ENCODE results near the gene ENDOU. TPM values are rescaled to one million over a fixed set of nuclear protein-coding genes. Genes with fewer than 3 reads are reported as not detected.

The ENDOU gene
- total and polyA plus RNA-seq, 2 donors: 1.4 TPM; not detected in 1

DNA sequence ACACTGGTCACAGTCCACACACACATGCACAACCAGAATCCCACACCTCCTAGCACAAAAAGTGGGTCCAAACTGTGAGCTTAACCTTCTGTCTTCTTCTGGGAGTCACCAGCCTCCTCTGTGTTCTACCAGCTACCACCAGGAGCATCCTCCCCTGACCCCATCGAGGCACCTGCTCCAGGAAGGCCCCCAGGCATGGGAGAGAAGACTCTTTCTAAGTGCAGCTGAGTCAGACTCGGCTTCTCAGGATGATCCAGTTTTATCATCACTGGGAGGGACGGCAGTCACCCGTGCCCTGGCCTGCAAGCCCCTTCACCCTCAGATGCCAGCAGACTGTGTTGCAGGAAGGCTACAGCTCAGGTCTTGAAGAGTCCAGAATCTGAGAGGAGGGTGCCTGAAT lies 7.9 kb upstream of the ENDOU start:
- H3K4me1 ChIP-seq (ENCODE audit: insufficient read depth): no peaks in the 10 kb centered on the region
- 87% methylated on average over 4 of the region's 4 CpGs for WGBS
- no peak overlapping the region for H3K27ac ChIP-seq (ENCODE audit: low read depth)
- no peaks in the 10 kb centered on the region for H3K36me3 ChIP-seq (ENCODE audit: insufficient read depth)
- DNase-seq (ENCODE audit: extremely low spot score): no peak
- no peak overlapping the region for H3K4me3 ChIP-seq (ENCODE audit: low read depth, low read length)

GRCh38 chr12:47732504-47732903 lies 7.2 kb upstream of the ENDOU start:
- H3K4me3 ChIP-seq (ENCODE audit: low read depth, low read length): no peak overlapping the region
- H3K27ac ChIP-seq (ENCODE audit: low read depth): no peak overlapping the region
- no peaks in the 10 kb centered on the region for H3K36me3 ChIP-seq (ENCODE audit: insufficient read depth)
- WGBS: 86% methylated on average over 2 of the region's 2 CpGs
- H3K4me1 ChIP-seq (ENCODE audit: insufficient read depth): no peaks in the 10 kb centered on the region
- DNase-seq (ENCODE audit: extremely low spot score): no peak

DNA sequence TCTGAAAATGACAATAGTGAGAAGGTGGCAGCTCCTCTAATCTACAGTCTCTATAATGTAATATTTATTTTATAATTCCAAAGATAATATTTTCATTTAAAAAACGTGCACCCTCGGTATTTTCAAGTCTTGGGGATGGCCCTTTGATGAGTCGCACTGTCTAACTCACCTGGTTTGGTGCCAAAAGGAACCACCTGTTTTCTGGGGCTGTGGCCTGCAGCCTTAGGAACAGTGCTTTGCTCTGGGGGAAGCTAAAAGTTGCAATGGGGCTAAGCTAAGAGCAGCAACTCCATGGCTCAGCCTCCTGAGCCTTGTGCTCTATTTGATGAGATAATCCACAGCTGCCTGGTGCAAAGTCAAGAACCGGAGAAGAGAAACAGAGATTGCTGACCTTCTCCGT lies 6.4 kb upstream of the ENDOU start:
- H3K4me1 ChIP-seq (ENCODE audit: insufficient read depth): no peaks in the 10 kb centered on the region
- WGBS: 71% methylated on average over 5 of the region's 5 CpGs
- no peak overlapping the region for H3K4me3 ChIP-seq (ENCODE audit: low read depth, low read length)
- no peak overlapping the region for H3K27ac ChIP-seq (ENCODE audit: low read depth)
- H3K36me3 ChIP-seq (ENCODE audit: insufficient read depth): no peaks in the 10 kb centered on the region
- DNase-seq (ENCODE audit: extremely low spot score): no peak

DNA sequence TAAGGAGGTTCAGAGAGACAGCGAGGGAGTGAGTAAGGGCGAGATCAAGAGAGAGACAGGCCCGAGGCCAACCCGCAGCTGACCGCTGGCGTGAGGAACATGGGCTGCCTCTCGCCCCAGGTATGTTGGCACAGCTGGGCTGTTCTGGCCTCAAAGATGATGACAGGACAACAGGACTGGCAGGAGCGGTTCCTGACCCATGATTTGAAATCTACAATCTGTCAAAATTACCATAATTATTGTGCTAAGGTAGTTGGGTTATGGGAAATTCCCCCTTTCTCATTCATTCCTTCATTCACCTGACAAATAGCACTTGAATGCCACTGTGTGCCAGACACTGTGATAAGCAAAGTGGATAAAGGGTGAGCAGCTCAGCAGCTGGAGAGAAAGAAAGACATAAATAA lies 5.1 kb upstream of the ENDOU start:
- Histone ChIP-seq H3K36me3 (ENCODE audit: insufficient read depth) (no peaks in the 10 kb centered on the region), H3K4me1 (ENCODE audit: insufficient read depth) (no peaks in the 10 kb centered on the region), H3K4me3 (ENCODE audit: low read depth, low read length) (no peak overlapping the region), H3K27ac (ENCODE audit: low read depth) (no peak overlapping the region)
- no peak for DNase-seq (ENCODE audit: extremely low spot score)
- 68% methylated on average over 8 of the region's 8 CpGs for WGBS

DNA sequence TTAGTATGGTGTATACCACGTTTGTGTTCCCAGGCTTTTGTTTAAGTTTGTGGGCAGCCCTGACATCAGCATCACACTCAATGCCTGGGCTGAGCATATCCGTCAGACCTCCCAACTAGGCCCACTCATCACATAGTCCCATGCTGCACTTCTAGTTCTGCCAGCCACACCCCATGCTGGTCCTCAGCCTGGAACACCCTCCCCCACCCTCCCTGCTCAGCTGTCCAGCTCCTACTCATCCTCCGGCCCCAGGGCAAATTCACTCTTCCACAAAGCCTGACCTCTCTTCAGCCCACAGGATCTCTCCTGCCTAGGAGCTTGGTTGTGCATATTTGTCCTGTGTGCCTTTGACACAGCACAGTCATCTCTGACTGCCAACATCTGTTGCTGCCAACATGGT lies 3.9 kb upstream of the ENDOU start:
- whole genome bisulfite sequencing: 67% methylated on average over 3 of the region's 3 CpGs
- no peak overlapping the region for H3K4me3 ChIP-seq (ENCODE audit: low read depth, low read length)
- DNase-seq (ENCODE audit: extremely low spot score): no peak

GRCh38 chr12:47725893-47726292 lies 603 bp upstream of the ENDOU start:
- Histone ChIP-seq H3K36me3 (ENCODE audit: insufficient read depth) (no peaks in the 10 kb centered on the region), H3K27ac (ENCODE audit: low read depth) (no peak overlapping the region), H3K4me1 (ENCODE audit: insufficient read depth) (no peaks in the 10 kb centered on the region), H3K4me3 (ENCODE audit: low read depth, low read length) (no peak overlapping the region)
- WGBS: 55% methylated on average over 5 of the region's 5 CpGs
- DNase-seq (ENCODE audit: extremely low spot score): no peak

More for the DNA sequence above, 3.9 kb upstream of the ENDOU start:
- Histone ChIP-seq H3K36me3 (ENCODE audit: insufficient read depth) (no peaks in the 10 kb centered on the region), H3K4me1 (ENCODE audit: insufficient read depth) (no peaks in the 10 kb centered on the region), H3K27ac (ENCODE audit: low read depth) (no peak overlapping the region)

DNA sequence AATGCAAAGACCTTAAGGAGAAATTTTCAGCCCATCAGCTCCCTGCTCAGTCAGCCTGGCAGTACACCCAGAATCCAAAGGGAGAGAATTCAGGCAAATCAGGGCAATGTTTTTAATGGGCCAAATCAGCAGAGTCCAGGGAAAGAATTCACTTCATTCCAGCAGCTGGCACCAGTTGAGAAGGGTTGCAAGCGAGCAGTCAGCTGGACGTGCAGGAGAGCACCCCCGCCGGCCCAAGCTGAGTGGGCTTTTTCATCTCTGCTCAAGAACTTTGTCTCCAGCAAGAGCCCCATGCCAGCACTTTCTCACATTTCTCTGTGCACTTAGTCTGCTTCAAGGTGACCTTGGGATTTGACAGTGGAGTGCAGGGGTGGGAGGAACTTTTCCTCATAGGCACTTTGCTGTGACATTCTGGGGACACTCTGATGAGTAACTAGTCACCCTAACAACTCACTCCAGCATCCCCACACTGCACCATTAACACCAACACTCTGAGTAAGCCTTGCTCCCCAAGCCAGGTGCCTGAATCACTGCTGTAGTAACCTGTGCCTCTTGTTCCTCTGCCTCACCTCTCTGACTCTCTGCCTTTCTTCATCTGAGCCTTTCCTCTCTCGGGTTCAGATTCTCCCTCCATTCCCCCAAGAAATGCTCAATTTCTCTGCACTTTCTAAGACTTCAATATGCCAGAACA lies 2.2 kb downstream of the ENDOU start:
- Histone ChIP-seq H3K27ac (ENCODE audit: low read depth) (no peak overlapping the region), H3K36me3 (ENCODE audit: insufficient read depth) (no peaks in the 10 kb centered on the region), H3K4me3 (ENCODE audit: low read depth, low read length) (no peak overlapping the region), H3K4me1 (ENCODE audit: insufficient read depth) (no peaks in the 10 kb centered on the region)
- DNase-seq (ENCODE audit: extremely low spot score): no peak
- 90% methylated on average over 5 of the region's 5 CpGs for WGBS

GRCh38 chr12:47722136-47722834 lies 3.0 kb downstream of the ENDOU start:
- DNase-seq (ENCODE audit: extremely low spot score): no peak
- H3K36me3 ChIP-seq (ENCODE audit: insufficient read depth): no peaks in the 10 kb centered on the region
- H3K4me3 ChIP-seq (ENCODE audit: low read depth, low read length): no peak overlapping the region
- no peaks in the 10 kb centered on the region for H3K4me1 ChIP-seq (ENCODE audit: insufficient read depth)
- WGBS: 85% methylated on average over 7 of the region's 7 CpGs
- no peak overlapping the region for H3K27ac ChIP-seq (ENCODE audit: low read depth)

- Histone ChIP-seq H3K36me3 (ENCODE audit: insufficient read depth) (no peaks in the 10 kb centered on the region), H3K27ac (ENCODE audit: low read depth) (no peak overlapping the region)
Measured at GRCh38 chr12:47721431-47721973, 3.8 kb downstream of the ENDOU start.

DNA sequence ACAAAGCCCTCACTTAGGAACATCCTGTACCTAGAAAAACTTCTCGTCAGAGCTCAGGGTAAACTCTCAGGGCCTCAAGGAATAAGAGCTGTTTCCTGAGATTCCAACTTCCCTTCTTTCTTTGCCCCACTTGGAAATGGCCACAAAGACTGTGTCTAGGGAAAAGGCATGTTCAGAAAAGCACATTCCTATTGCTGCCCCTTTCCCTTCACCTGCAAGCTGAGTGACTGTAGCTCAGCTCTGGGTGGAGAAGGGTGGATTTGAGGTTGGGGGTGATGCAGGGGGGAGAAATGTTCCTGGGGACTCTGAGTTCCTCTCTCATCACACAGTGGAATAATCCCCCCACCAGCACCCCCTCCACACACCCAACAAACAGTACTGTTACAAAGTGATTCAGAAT lies 6.8 kb downstream of the ENDOU start:
- no peak for DNase-seq (ENCODE audit: extremely low spot score)
- no peaks in the 10 kb centered on the region for H3K4me1 ChIP-seq (ENCODE audit: insufficient read depth)
- H3K36me3 ChIP-seq (ENCODE audit: insufficient read depth): no peaks in the 10 kb centered on the region
- 71% methylated on average over 1 of the region's 1 CpG for WGBS
- no peak overlapping the region for H3K4me3 ChIP-seq (ENCODE audit: low read depth, low read length)
- peak overlapping the region; percentile 46 for H3K27ac ChIP-seq (ENCODE audit: low read depth)

More at GRCh38 chr12:47721431-47721973, 3.8 kb downstream of the ENDOU start:
- WGBS: 89% methylated on average over 9 of the region's 9 CpGs
- DNase-seq (ENCODE audit: extremely low spot score): no peak
- Histone ChIP-seq H3K4me1 (ENCODE audit: insufficient read depth) (no peaks in the 10 kb centered on the region), H3K4me3 (ENCODE audit: low read depth, low read length) (no peak overlapping the region)

DNA sequence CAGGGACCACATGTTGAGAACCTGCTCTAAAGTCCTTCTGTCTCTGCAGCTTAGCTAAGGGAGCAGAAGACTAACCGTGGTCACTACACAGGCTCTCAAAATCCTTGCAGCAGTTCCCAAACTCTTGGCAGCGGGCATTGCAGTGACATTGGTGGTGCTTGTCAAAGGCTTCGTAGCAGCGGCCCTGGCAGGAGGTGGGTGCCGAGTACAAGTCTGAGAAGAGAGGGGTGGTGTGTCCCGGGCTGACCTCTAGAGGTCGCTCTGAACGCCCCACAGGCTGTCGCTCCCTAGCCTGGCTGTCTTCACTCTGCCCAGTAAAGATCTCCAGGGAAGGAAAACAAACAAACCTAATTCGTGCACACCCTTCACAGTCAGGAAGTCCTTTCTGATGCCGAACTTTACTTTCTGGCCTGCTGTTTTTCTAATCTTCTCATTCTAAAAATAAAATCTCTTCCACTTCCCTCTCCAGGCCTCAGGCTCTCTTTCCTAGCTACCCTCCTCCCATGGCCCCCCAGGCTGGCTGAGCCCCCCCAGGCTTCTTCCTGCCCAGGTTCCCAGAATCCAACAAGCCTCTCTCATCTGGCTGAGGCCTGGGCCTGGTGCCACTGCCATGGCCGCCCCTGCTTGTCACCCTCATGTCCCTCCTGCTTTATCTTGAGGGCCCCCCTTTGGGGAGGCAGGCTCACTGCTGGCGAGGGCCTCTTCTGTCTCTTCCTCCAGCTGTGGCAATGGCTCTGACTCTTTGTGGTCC lies 7.7 kb downstream of the ENDOU start:
- whole genome bisulfite sequencing: 7% methylated on average over 13 of the region's 13 CpGs
- no peaks in the 10 kb centered on the region for H3K36me3 ChIP-seq (ENCODE audit: insufficient read depth)
- peak; percentile 74 for DNase-seq (ENCODE audit: extremely low spot score)
- H3K27ac ChIP-seq (ENCODE audit: low read depth): peak overlapping the region; percentile 94
- no peaks in the 10 kb centered on the region for H3K4me1 ChIP-seq (ENCODE audit: insufficient read depth)
- H3K4me3 ChIP-seq (ENCODE audit: low read depth, low read length): no peak overlapping the region

DNA sequence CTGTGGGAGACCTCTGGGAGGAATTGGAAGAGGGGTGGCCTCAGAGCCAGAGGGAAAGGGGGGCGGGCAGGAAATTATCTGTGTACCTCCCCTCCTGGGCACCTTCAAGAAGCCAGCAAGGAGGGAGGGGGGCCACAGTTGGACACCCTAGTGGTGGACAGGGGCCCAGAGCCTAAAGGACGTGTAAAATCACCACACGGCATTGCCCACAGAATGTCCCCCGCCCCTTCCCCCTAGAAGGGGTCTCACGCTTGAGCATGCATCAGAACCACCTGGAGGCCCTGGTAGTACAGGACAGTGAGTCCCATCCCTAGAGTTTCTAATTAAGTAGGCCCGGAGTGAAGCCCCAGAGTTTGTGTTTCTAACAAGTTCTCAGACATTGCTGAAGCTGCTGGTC lies 8.2 kb downstream of the ENDOU start:
- DNase-seq (ENCODE audit: extremely low spot score): no peak
- no peak overlapping the region for H3K27ac ChIP-seq (ENCODE audit: low read depth)
- H3K36me3 ChIP-seq (ENCODE audit: insufficient read depth): no peaks in the 10 kb centered on the region
- H3K4me1 ChIP-seq (ENCODE audit: insufficient read depth): no peaks in the 10 kb centered on the region
- 79% methylated on average over 6 of the region's 6 CpGs for WGBS
- no peak overlapping the region for H3K4me3 ChIP-seq (ENCODE audit: low read depth, low read length)

GRCh38 chr12:47715877-47716548 lies 9.3 kb downstream of the ENDOU start:
- Histone ChIP-seq H3K4me3 (ENCODE audit: low read depth, low read length) (no peak overlapping the region), H3K4me1 (ENCODE audit: insufficient read depth) (no peaks in the 10 kb centered on the region), H3K36me3 (ENCODE audit: insufficient read depth) (no peaks in the 10 kb centered on the region), H3K27ac (ENCODE audit: low read depth) (peak overlapping the region; percentile 61)
- WGBS: 63% methylated on average over 13 of the region's 13 CpGs
- DNase-seq (ENCODE audit: extremely low spot score): no peak
